ENCODE measurements around the gene BEAN1.
"Not testable (repeated sequence)": the region's sequence is repeated elsewhere in the genome, so short reads cannot be mapped to it uniquely, and the experiment has no call there.

The BEAN1 gene

GRCh38 chr16:66481081-66481942, 54.2 kb downstream of the BEAN1 start:
- in situ Hi-C loops (cut with MboI; ENCODE audit: low sequenced_read_pairs) = no loop called here

GRCh38 chr16:66481943-66482390, 54.9 kb downstream of the BEAN1 start:
- in situ Hi-C loops (cut with MboI; ENCODE audit: low sequenced_read_pairs) = no loop called here

- in situ Hi-C loops (cut with MboI; ENCODE audit: low sequenced_read_pairs) = no loop called here
Observed at GRCh38 chr16:66483689-66484452, 56.8 kb downstream of the BEAN1 start.

GRCh38 chr16:66484453-66485213, 57.5 kb downstream of the BEAN1 start:
- in situ Hi-C loops (cut with MboI; ENCODE audit: low sequenced_read_pairs) = no loop called here

GRCh38 chr16:66485376-66485775, 58.3 kb downstream of the BEAN1 start:
- in situ Hi-C loops (cut with MboI; ENCODE audit: low sequenced_read_pairs) = no loop called here

GRCh38 chr16:66486199-66486772, 59.2 kb downstream of the BEAN1 start:
- in situ Hi-C loops (cut with MboI; ENCODE audit: low sequenced_read_pairs) = no loop called here

- in situ Hi-C loops (cut with MboI; ENCODE audit: low sequenced_read_pairs) = no loop called here
Observed at GRCh38 chr16:66486773-66487579, 59.9 kb downstream of the BEAN1 start.

GRCh38 chr16:66487580-66488275, 60.6 kb downstream of the BEAN1 start:
- in situ Hi-C loops (cut with MboI; ENCODE audit: low sequenced_read_pairs) = no loop called here

- in situ Hi-C loops (cut with MboI; ENCODE audit: low sequenced_read_pairs) = no loop called here
Observed at GRCh38 chr16:66488505-66488904, 61.4 kb downstream of the BEAN1 start.

GRCh38 chr16:66489385-66489784, 62.3 kb downstream of the BEAN1 start:
- in situ Hi-C loops (cut with MboI; ENCODE audit: low sequenced_read_pairs) = no loop called here

- in situ Hi-C loops (cut with MboI; ENCODE audit: low sequenced_read_pairs) = no loop called here
Observed at GRCh38 chr16:66489818-66490217, 62.7 kb downstream of the BEAN1 start.

- in situ Hi-C loops (cut with MboI; ENCODE audit: low sequenced_read_pairs) = no loop called here
Observed at GRCh38 chr16:66490774-66491715, 64.0 kb downstream of the BEAN1 start.

- in situ Hi-C loops (cut with MboI; ENCODE audit: low sequenced_read_pairs) = no loop called here
Observed at GRCh38 chr16:66491716-66492064, 64.6 kb downstream of the BEAN1 start.

- in situ Hi-C loops (cut with MboI; ENCODE audit: low sequenced_read_pairs) = no loop called here
Observed at GRCh38 chr16:66493490-66494401, 66.7 kb downstream of the BEAN1 start.

- in situ Hi-C loops (cut with MboI; ENCODE audit: low sequenced_read_pairs) = no loop called here
Observed at GRCh38 chr16:66494916-66495315, 67.8 kb downstream of the BEAN1 start.

- in situ Hi-C loops (cut with MboI; ENCODE audit: low sequenced_read_pairs) = no loop called here
Observed at GRCh38 chr16:66495440-66495839, 68.3 kb downstream of the BEAN1 start.

GRCh38 chr16:66496226-66496625, 69.1 kb downstream of the BEAN1 start:
- in situ Hi-C loops (cut with MboI; ENCODE audit: low sequenced_read_pairs) = not testable (repeated sequence)
